Left lung (tissue), 10 donors: Measurements from ENCODE around the gene CCR8. TPM values are rescaled to one million over a fixed set of nuclear protein-coding genes. Genes with fewer than 3 reads are reported as not detected.

Experiments
- ATAC-seq: fragments of 200-7000 bp; cut with Tn5 transposase; one replicate; pipeline ENCODE4 v1.9.1; 2020; ENCODE audit warnings: moderate library complexity
- DNase-seq, 4 donors: peaks; one replicate each; pipeline ENCODE4 v3.0.0-alpha.2; 2013 to 2020
- H3K27ac ChIP-seq, 2 donors: fragments of 200-600 bp; sonication (generic) in 1 of 2; one replicate each; pipeline versions ENCODE4 v1.5.0 to v1.8.0; 2020 to 2021
- H3K27me3 ChIP-seq, 2 donors: fragments of 200-600 bp; sonication (generic) in 1 of 2; one replicate each; pipeline versions ENCODE4 v1.5.0 to v1.8.0; 2020 to 2021
- H3K36me3 ChIP-seq, 2 donors: fragments of 200-600 bp; sonication (generic) in 1 of 2; one replicate each; pipeline versions ENCODE4 v1.5.0 to v1.8.0; 2020 to 2021
- H3K4me1 ChIP-seq, 2 donors: fragments of 200-600 bp; one replicate each; pipeline ENCODE4 v1.8.0; 2021
- H3K4me3 ChIP-seq, 2 donors: fragments of 200-600 bp; sonication (generic) in 1 of 2; one replicate each; pipeline versions ENCODE4 v1.5.0 to v1.8.0; 2020 to 2021; ENCODE audit warnings: mild to moderate bottlenecking in 1 of 2
- H3K9me3 ChIP-seq, 2 donors: fragments of 200-600 bp; sonication (generic) in 1 of 2; one replicate each; pipeline versions ENCODE4 v1.5.0 to v1.8.0; 2020 to 2021
- CTCF ChIP-seq, 2 donors: fragments of 200-600 bp; sonication (generic) in 1 of 2; IDR thresholded peaks; one replicate each; pipeline versions ENCODE4 v1.5.0 to v1.8.0; 2021; ENCODE audit warnings: antibody characterized with exemption in 2 of 2
- intact Hi-C, 2 donors: fragments of 100-400 bp; cut with DNase I; formaldehyde crosslinking; loops; one replicate each; pipeline versions ENCODE4 v1.11.2 to v1.14.2; 2022
- polyA plus RNA-seq, 6 donors: library from polyadenylated mRNA; unstranded; fragments of 120-200 nt; gene quantifications; one replicate each; pipeline ENCODE4 v1.2.1, GENCODE V29; 2013; ENCODE audit not compliant: insufficient read length in 6 of 6
- total RNA-seq, 2 donors: library from RNA; stranded (reverse); fragmentation: NEBNext Ultra II Directional; extraction: Animal tissue kit (Norgen Biotek cat#: 25700); gene quantifications; one replicate each; pipeline ENCODE4 v1.2.1, GENCODE V29; 2021
- donor health status: DM: no; HTN: yes; CAD: no.
- donor health status: DM: no; HTN: no; CAD: no.

Gene CCR8
- total and polyA plus RNA-seq, 8 donors, result 0.29 TPM; not detected in 7

GRCh38 chr3:39322936-39323335 is 6.6 kb upstream of the CCR8 start:
- intact Hi-C loops, result no loop called here
- H3K36me3 ChIP-seq, result no peaks in the 10 kb centered on the region
- no peak for DNase-seq
- H3K4me3 ChIP-seq, result no peak overlapping the region
- TF ChIP-seq CTCF (IDR thresholded peaks at IDR 0.05), result no peak
- no peak for ATAC-seq
- no peaks in the 10 kb centered on the region for H3K27me3 ChIP-seq
- H3K27ac ChIP-seq, result no peak overlapping the region
- no peaks in the 10 kb centered on the region for H3K4me1 ChIP-seq
- H3K9me3 ChIP-seq, result no peaks in the 10 kb centered on the region

GRCh38 chr3:39323494-39323893 is 6.0 kb upstream of the CCR8 start:
- no peaks in the 10 kb centered on the region for H3K9me3 ChIP-seq
- TF ChIP-seq CTCF (IDR thresholded peaks at IDR 0.05), result no peak
- H3K4me1 ChIP-seq, result no peaks in the 10 kb centered on the region
- ATAC-seq, result no peak
- H3K4me3 ChIP-seq, result no peak overlapping the region
- no peaks in the 10 kb centered on the region for H3K36me3 ChIP-seq
- no peaks in the 10 kb centered on the region for H3K27me3 ChIP-seq
- intact Hi-C loops, result no loop called here
- DNase-seq, result no peak
- no peak overlapping the region for H3K27ac ChIP-seq

GRCh38 chr3:39325236-39325635 is 4.3 kb upstream of the CCR8 start:
- no peak for TF ChIP-seq CTCF (IDR thresholded peaks at IDR 0.05)
- H3K4me1 ChIP-seq, result no peaks in the 10 kb centered on the region
- ATAC-seq (no peak), DNase-seq (no peak)
- H3K9me3 ChIP-seq, result no peaks in the 10 kb centered on the region
- H3K27ac ChIP-seq, result no peak overlapping the region
- intact Hi-C loops, result no loop called here
- H3K4me3 ChIP-seq, result no peak overlapping the region
- H3K36me3 ChIP-seq, result no peaks in the 10 kb centered on the region
- H3K27me3 ChIP-seq, result no peaks in the 10 kb centered on the region

GRCh38 chr3:39327053-39327745 is 2.3 kb upstream of the CCR8 start:
- H3K4me1 ChIP-seq, result no peaks in the 10 kb centered on the region
- TF ChIP-seq CTCF (IDR thresholded peaks at IDR 0.05), result no peak

GRCh38 chr3:39327746-39328349 is 1.7 kb upstream of the CCR8 start:
- Histone ChIP-seq H3K27me3 (no peaks in the 10 kb centered on the region), H3K4me1 (no peaks in the 10 kb centered on the region), H3K4me3 (no peak overlapping the region), H3K36me3 (no peaks in the 10 kb centered on the region), H3K27ac (no peak overlapping the region), H3K9me3 (no peaks in the 10 kb centered on the region)
- ATAC-seq, result no peak
- no peak for TF ChIP-seq CTCF (IDR thresholded peaks at IDR 0.05)
- no peak for DNase-seq
- intact Hi-C loops, result no loop called here

More at GRCh38 chr3:39327053-39327745, 2.3 kb upstream of the CCR8 start:
- no peak overlapping the region for H3K27ac ChIP-seq
- H3K9me3 ChIP-seq, result no peaks in the 10 kb centered on the region
- no peak for DNase-seq
- no peak overlapping the region for H3K4me3 ChIP-seq
- H3K36me3 ChIP-seq, result no peaks in the 10 kb centered on the region
- no peak for ATAC-seq
- intact Hi-C loops, result no loop called here
- H3K27me3 ChIP-seq, result no peaks in the 10 kb centered on the region
